Common myeloid progenitor, CD34-positive (primary cell): ENCODE results near the gene PAM.

Source experiments
- CTCF ChIA-PET: fragments of 350-600 bp; sonication (Branson Sonifier 250); formaldehyde crosslinking; loops from one replicate; lab custom pipeline; 2021; ENCODE audit warnings: antibody characterized with exemption; lab: Charles Lee
- POLR2A ChIA-PET: fragments of 350-600 bp; sonication (Branson Sonifier 250); formaldehyde crosslinking; loops from one replicate; lab custom pipeline; 2021; ENCODE audit warnings: antibody characterized with exemption; lab: Charles Lee
- DNase-seq, 3 donors: peaks; one replicate each; pipeline versions ENCODE4 v3.0.0 to v3.0.0-alpha.2; 2013
- H3K27ac ChIP-seq, 2 experiments: 1 replicate in 1 of 2; 2 replicates in 1 of 2; pipeline ENCODE4 v1.7.0; 2013; ENCODE audit warnings: inconsistent platforms in 2 of 2, low read length in 2 of 2, mild to moderate bottlenecking in 2 of 2, low read depth in 1 of 2, moderate library complexity in 1 of 2; ENCODE audit not compliant: severe bottlenecking in 2 of 2, insufficient read depth in 1 of 2, poor library complexity in 1 of 2
- H3K27me3 ChIP-seq, 5 experiments: replicated peaks in 2 of 5; 1 replicate in 3 of 5; 2 replicates in 2 of 5; pipeline versions ENCODE4 v1.6.1 to v1.7.0; 2013; ENCODE audit warnings: low read length in 4 of 5, mild to moderate bottlenecking in 2 of 5, moderate library complexity in 2 of 5, inconsistent platforms in 1 of 5; ENCODE audit not compliant: insufficient read depth in 5 of 5, control insufficient read depth in 4 of 5
- H3K36me3 ChIP-seq, 4 experiments: 1 replicate in 2 of 4; 2 replicates in 2 of 4; pipeline versions ENCODE4 v1.6.1 to v1.7.0; 2013; ENCODE audit warnings: low read length in 3 of 4, control low read depth in 1 of 4, mild to moderate bottlenecking in 1 of 4; ENCODE audit not compliant: control insufficient read depth in 4 of 4, insufficient read depth in 4 of 4
- H3K4me1 ChIP-seq, 4 experiments: 1 replicate in 3 of 4; 2 replicates in 1 of 4; pipeline versions ENCODE4 v1.6.1 to v1.7.1; 2013; ENCODE audit warnings: low read length in 3 of 4, mild to moderate bottlenecking in 3 of 4, control low read depth in 1 of 4, inconsistent platforms in 1 of 4, moderate library complexity in 1 of 4; ENCODE audit not compliant: control insufficient read depth in 4 of 4, insufficient read depth in 4 of 4; ENCODE audit errors: control extremely low read depth in 1 of 4
- H3K4me3 ChIP-seq, 7 experiments: 1 replicate in 4 of 7; 2 replicates in 3 of 7; pipeline versions ENCODE4 v1.5.1 to v1.7.0; 2013; ENCODE audit warnings: mild to moderate bottlenecking in 7 of 7, low read length in 6 of 7, moderate library complexity in 6 of 7, inconsistent platforms in 2 of 7, low read depth in 2 of 7, control low read depth in 1 of 7; ENCODE audit not compliant: insufficient read depth in 4 of 7, control insufficient read depth in 1 of 7; ENCODE audit errors: extremely low read depth in 1 of 7
- H3K9me3 ChIP-seq, 5 experiments: 1 replicate in 4 of 5; 2 replicates in 1 of 5; pipeline versions ENCODE4 v1.6.1 to v1.7.1; 2013; ENCODE audit warnings: low read length in 4 of 5, mild to moderate bottlenecking in 2 of 5, inconsistent platforms in 1 of 5, low read depth in 1 of 5, moderate library complexity in 1 of 5; ENCODE audit not compliant: control insufficient read depth in 4 of 5, insufficient read depth in 2 of 5; ENCODE audit errors: control extremely low read depth in 1 of 5
- WGBS: methylation state at CpG from one replicate; pipeline ENCODE4 v1.1.5; 2013; ENCODE audit not compliant: insufficient coverage; 5-methylcytosine and 5-hydroxymethylcytosine counted together

The PAM gene

GRCh38 chr5:102850503-102850902 is 95.4 kb downstream of the PAM start:
- 100% methylated on average over 6 of the region's 7 CpGs for WGBS
- H3K27me3 ChIP-seq: no peaks in the 10 kb centered on the region
- H3K27ac ChIP-seq: no peak overlapping the region
- CTCF ChIA-PET: no interaction called here
- H3K9me3 ChIP-seq: peaks cover 0 to 2% (median 0%) of the 10 kb centered on the region in 5 experiments
- H3K4me1 ChIP-seq: peaks cover 3 to 12% (median 9%) of the 10 kb centered on the region in 4 experiments
- H3K36me3 ChIP-seq: no peaks in the 10 kb centered on the region
- POLR2A ChIA-PET: no interaction called here
- H3K4me3 ChIP-seq: no peak overlapping the region
- no peak for DNase-seq

GRCh38 chr5:102853680-102854079 is 98.6 kb downstream of the PAM start:
- peaks cover 8 to 22% (median 16%) of the 10 kb centered on the region in 4 experiments for H3K4me1 ChIP-seq
- no peaks in the 10 kb centered on the region for H3K36me3 ChIP-seq
- ChIA-PET POLR2A (no interaction called here), CTCF (interaction anchor here (1.2 to 1.4 kb wide), 2 partner anchors 9 to 54 kb away, joined by 3 read pairs; no protein-coding TSS in a partner anchor)
- no peak overlapping the region for H3K4me3 ChIP-seq
- H3K27ac ChIP-seq: no peak overlapping the region
- 100% methylated on average over 2 of the region's 4 CpGs for WGBS
- H3K27me3 ChIP-seq: no peaks in the 10 kb centered on the region
- no peak for DNase-seq
- H3K9me3 ChIP-seq: no peaks in the 10 kb centered on the region

DNA sequence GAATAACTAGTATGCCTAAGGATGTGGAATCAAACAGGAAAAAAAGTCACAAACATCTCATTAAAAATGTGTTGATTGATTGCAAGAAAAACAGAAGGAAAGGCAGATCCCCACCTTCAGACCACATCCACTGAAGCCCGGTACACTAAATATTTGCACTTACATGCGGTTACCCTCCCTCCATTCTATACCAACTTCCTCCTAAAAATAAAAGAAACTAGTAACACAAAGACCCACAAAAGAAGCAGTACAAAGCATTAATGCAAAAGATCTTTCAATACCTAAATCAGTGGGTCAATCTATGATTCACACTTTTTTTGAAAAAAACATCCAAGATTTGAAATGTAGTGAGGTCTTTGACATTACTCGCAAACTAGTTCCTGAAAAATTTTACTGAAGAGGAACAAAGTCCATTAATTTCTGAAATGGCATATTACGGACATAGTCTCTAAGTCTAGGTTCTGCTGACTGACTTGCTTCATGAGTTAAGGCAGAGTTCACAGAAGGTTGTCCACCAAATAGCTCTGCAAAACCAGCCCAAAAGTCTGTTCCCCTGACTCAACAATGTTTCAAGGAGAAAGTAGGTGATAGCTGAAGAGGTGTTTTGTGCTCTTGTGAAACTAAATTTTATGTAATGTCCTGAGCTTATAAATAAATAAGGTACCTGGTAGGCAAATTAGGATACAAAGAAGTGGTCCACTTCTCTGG is 100.7 kb downstream of the PAM start:
- peaks cover 8 to 22% (median 16%) of the 10 kb centered on the region in 4 experiments for H3K4me1 ChIP-seq
- H3K4me3 ChIP-seq: peak overlapping the region in 4 of 7 experiments; percentile 33 to 59 (median 49)
- 0% methylated on average over 2 of the region's 4 CpGs for WGBS
- H3K9me3 ChIP-seq: no peaks in the 10 kb centered on the region
- no peaks in the 10 kb centered on the region for H3K27me3 ChIP-seq
- H3K27ac ChIP-seq: no peak overlapping the region
- H3K36me3 ChIP-seq: no peaks in the 10 kb centered on the region
- POLR2A ChIA-PET: no interaction called here
- DNase-seq: peak; percentile 23 to 86 (median 79)
- CTCF ChIA-PET: interaction anchor here (1.3 to 1.4 kb wide), 2 partner anchors 9 to 23 kb away, joined by 4 read pairs; no protein-coding TSS in a partner anchor

GRCh38 chr5:102856389-102856777 is 101.3 kb downstream of the PAM start:
- WGBS: 88% methylated on average over 1 of the region's 4 CpGs
- H3K27ac ChIP-seq: no peak overlapping the region
- POLR2A ChIA-PET: no interaction called here
- DNase-seq: no peak
- no peaks in the 10 kb centered on the region for H3K27me3 ChIP-seq
- peaks cover 8 to 22% (median 16%) of the 10 kb centered on the region in 4 experiments for H3K4me1 ChIP-seq
- CTCF ChIA-PET: interaction anchor here (1.3 kb wide), 1 partner anchor 10 kb away, joined by 4 read pairs; no protein-coding TSS in a partner anchor
- no peaks in the 10 kb centered on the region for H3K9me3 ChIP-seq
- no peaks in the 10 kb centered on the region for H3K36me3 ChIP-seq
- H3K4me3 ChIP-seq: peak overlapping the region in 1 of 7 experiments; percentile 59

- Histone ChIP-seq H3K4me1 (peaks cover 8 to 22% (median 16%) of the 10 kb centered on the region in 4 experiments), H3K27ac (no peak overlapping the region), H3K27me3 (no peaks in the 10 kb centered on the region), H3K4me3 (no peak overlapping the region), H3K36me3 (no peaks in the 10 kb centered on the region), H3K9me3 (no peaks in the 10 kb centered on the region)
- POLR2A ChIA-PET: no interaction called here
- no peak for DNase-seq
- WGBS: 94% methylated on average over 6 of the region's 6 CpGs
- CTCF ChIA-PET: interaction anchor here (0.6 to 1.3 kb wide), 4 partner anchors 8 to 402 kb away, joined by 3 to 4 read pairs (median 3); no protein-coding TSS in a partner anchor
Observed at GRCh38 chr5:102857076-102857818, 102.1 kb downstream of the PAM start.

DNA sequence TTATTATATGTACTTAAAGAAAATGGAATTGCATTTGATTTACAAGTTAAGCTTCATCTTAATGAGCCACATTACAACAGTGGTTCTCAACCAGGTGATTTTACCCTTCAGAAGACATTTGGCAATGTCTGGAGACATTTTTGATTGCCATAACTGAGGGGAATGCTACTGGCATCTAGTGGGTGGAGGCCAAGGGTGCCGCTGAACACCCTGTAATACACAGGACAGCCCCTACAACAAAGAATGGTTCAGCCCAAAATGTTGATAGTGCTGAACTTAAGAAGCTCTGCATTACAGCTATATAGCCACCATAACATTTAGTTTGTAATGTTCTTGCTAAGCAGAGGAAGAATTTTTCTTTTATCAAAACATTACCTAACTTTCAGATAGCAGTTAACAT is 103.1 kb downstream of the PAM start:
- Histone ChIP-seq H3K4me1 (peaks cover 8 to 22% (median 16%) of the 10 kb centered on the region in 4 experiments), H3K36me3 (no peaks in the 10 kb centered on the region), H3K4me3 (no peak overlapping the region), H3K9me3 (no peaks in the 10 kb centered on the region), H3K27me3 (no peaks in the 10 kb centered on the region), H3K27ac (no peak overlapping the region)
- ChIA-PET POLR2A (no interaction called here), CTCF (interaction anchor here (0.7 kb wide), 1 partner anchor 22 kb away, joined by 3 read pairs; no protein-coding TSS in a partner anchor)
- DNase-seq: peak in 2 of 3 donors; percentile 34 to 51
- WGBS: no CpG with 5 or more reads among the region's 1 CpG
